Mesodermal cell (in vitro differentiated cells): ENCODE measurements around the gene BEAN1.
"Not testable (repeated sequence)": the region's sequence is repeated elsewhere in the genome, so short reads cannot be mapped to it uniquely, and the experiment has no call there.

Experiments used
- H3K27ac ChIP-seq: 2 replicates; pipeline ENCODE4 v1.7.0; 2013; ENCODE audit warnings: mild to moderate bottlenecking, low read depth, low read length, moderate library complexity; ENCODE audit not compliant: severe bottlenecking
- H3K36me3 ChIP-seq: 2 replicates; pipeline ENCODE4 v1.7.1; 2013; ENCODE audit warnings: mild to moderate bottlenecking, low read length, moderate library complexity; ENCODE audit not compliant: control insufficient read depth, insufficient read depth
- H3K4me1 ChIP-seq: one replicate; pipeline ENCODE4 v1.7.1; 2013; ENCODE audit warnings: mild to moderate bottlenecking, low read length; ENCODE audit not compliant: insufficient read depth, control insufficient read depth, poor library complexity, severe bottlenecking
- H3K4me3 ChIP-seq: 2 replicates; pipeline ENCODE4 v1.7.0; 2013; ENCODE audit warnings: low read length, control low read depth, mild to moderate bottlenecking; ENCODE audit not compliant: insufficient read depth, poor library complexity, severe bottlenecking; ENCODE audit errors: extremely low read depth
- H3K9me3 ChIP-seq: 2 replicates; pipeline ENCODE4 v1.7.1; 2013; ENCODE audit warnings: mild to moderate bottlenecking, low read length, moderate library complexity; ENCODE audit not compliant: control insufficient read depth
- WGBS, 2 experiments: methylation state at CpG; one replicate each; pipeline ENCODE4 v1.1.5; 2013; ENCODE audit warnings: missing lambda C conversion rate in 2 of 2; ENCODE audit not compliant: insufficient coverage in 2 of 2; 5-methylcytosine and 5-hydroxymethylcytosine counted together

Gene BEAN1

DNA sequence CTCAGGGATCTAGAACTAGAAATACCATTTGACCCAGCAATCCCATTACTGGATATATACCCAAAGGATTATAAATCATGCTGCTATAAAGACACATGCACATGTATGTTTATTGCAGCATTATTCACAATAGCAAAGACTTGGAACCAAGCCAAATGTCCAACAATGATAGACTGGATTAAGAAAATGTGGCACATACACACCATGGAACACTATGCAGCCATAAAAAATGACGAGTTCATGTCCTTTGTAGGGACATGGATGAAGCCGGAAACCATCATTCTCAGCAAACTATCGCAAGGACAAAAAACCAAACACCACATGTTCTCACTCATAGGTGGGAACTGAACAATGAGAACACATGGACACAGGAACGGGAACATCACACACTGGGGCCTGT, 74.5 kb downstream of the BEAN1 start:
- H3K4me3 ChIP-seq, H3K9me3 ChIP-seq, H3K36me3 ChIP-seq, H3K27ac ChIP-seq, H3K4me1 ChIP-seq: not testable (repeated sequence)
- WGBS, 2 experiments = 70% methylated on average over 1 of the region's 4 CpGs; no CpG with 5 or more reads in 1 of the 2 experiments

DNA sequence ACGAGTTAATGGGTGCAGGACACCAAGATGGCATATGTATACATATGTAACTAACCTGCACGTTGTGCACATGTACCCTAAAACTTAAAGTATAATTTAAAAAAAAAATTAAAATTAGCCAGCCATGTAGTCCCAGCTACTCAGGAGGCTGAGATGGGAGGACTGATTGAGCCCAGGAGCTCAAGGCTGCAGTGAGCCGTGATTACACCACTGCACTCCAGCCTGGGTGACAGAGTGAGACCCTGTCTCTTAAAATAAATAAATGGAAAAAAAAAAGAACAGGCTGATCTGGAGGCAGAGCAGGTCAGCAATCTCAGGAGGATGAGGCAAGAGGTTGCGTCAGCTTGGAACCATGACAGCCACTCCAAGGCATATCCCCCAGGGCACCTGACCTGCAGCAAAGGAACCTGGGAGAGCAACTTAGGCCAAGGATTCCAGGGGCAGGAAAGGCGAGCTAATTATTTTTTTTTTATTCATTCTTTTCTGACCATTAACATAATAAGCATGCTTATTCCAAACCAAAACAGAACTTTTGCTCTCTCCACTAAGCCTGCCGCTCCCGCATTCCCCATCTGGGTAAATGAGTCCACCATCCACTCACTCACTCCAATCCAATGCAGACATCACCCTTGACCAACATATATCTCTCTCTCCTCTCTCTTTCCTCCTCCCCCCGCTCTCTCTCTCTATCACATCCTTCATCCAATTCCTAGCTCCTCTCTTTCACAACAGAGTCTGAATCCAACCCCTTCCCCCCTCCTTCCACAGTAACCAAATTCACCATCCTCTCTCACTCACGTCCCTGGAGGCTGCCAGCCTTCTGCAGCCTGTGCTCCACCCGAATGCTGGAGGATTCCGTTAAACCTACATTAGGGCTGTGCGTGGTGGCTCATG, 75.2 kb downstream of the BEAN1 start:
- no peak overlapping the region for H3K27ac ChIP-seq
- WGBS, 2 experiments = 86 to 90% methylated on average over 7 to 10 of the region's 12 CpGs
- H3K4me1 ChIP-seq = peaks cover 2% of the 10 kb centered on the region
- no peaks in the 10 kb centered on the region for H3K9me3 ChIP-seq
- no peaks in the 10 kb centered on the region for H3K36me3 ChIP-seq
- H3K4me3 ChIP-seq = no peak overlapping the region

GRCh38 chr16:66503030-66503429, 75.9 kb downstream of the BEAN1 start:
- H3K4me3 ChIP-seq = no peak overlapping the region
- no peaks in the 10 kb centered on the region for H3K9me3 ChIP-seq
- 93 to 95% methylated on average over 2 of the region's 2 CpGs for whole genome bisulfite sequencing, 2 experiments
- H3K27ac ChIP-seq = no peak overlapping the region
- H3K4me1 ChIP-seq = peaks cover 2% of the 10 kb centered on the region
- H3K36me3 ChIP-seq = no peaks in the 10 kb centered on the region

GRCh38 chr16:66503612-66504011, 76.5 kb downstream of the BEAN1 start:
- H3K4me3 ChIP-seq = no peak overlapping the region
- no peak overlapping the region for H3K27ac ChIP-seq
- 67% methylated on average over 1 of the region's 3 CpGs; no CpG with 5 or more reads in 1 of the 2 experiments for WGBS, 2 experiments
- no peaks in the 10 kb centered on the region for H3K9me3 ChIP-seq
- H3K36me3 ChIP-seq = no peaks in the 10 kb centered on the region
- peaks cover 2% of the 10 kb centered on the region for H3K4me1 ChIP-seq

- 83 to 85% methylated on average over 3 to 4 of the region's 4 CpGs for WGBS, 2 experiments
- no peak overlapping the region for H3K4me3 ChIP-seq
- H3K27ac ChIP-seq = no peak overlapping the region
- H3K4me1 ChIP-seq = peaks cover 14% of the 10 kb centered on the region
- no peaks in the 10 kb centered on the region for H3K9me3 ChIP-seq
- no peaks in the 10 kb centered on the region for H3K36me3 ChIP-seq
These were observed 80.7 kb downstream of the BEAN1 start for GRCh38 chr16:66507731-66508239.

- H3K4me3 ChIP-seq = no peak overlapping the region
- no peaks in the 10 kb centered on the region for H3K9me3 ChIP-seq
- WGBS, 2 experiments = 90 to 97% methylated on average over 5 to 6 of the region's 7 CpGs
- no peaks in the 10 kb centered on the region for H3K36me3 ChIP-seq
- H3K4me1 ChIP-seq = peaks cover 20% of the 10 kb centered on the region
- no peak overlapping the region for H3K27ac ChIP-seq
These were observed 81.3 kb downstream of the BEAN1 start for GRCh38 chr16:66508248-66508913.

- Histone ChIP-seq H3K4me1 (peaks cover 21% of the 10 kb centered on the region), H3K4me3 (no peak overlapping the region), H3K27ac (no peak overlapping the region), H3K36me3 (no peaks in the 10 kb centered on the region), H3K9me3 (no peaks in the 10 kb centered on the region)
- WGBS, 2 experiments = 92 to 95% methylated on average over 3 to 4 of the region's 9 CpGs
These were observed 81.9 kb downstream of the BEAN1 start for GRCh38 chr16:66508914-66509496.

- Histone ChIP-seq H3K9me3 (no peaks in the 10 kb centered on the region), H3K4me1 (peaks cover 21% of the 10 kb centered on the region), H3K36me3 (no peaks in the 10 kb centered on the region), H3K27ac (no peak overlapping the region), H3K4me3 (no peak overlapping the region)
- 95 to 100% methylated on average over 1 to 5 of the region's 5 CpGs for WGBS, 2 experiments
These were observed 82.5 kb downstream of the BEAN1 start for GRCh38 chr16:66509576-66509975.

GRCh38 chr16:66510298-66510697, 83.2 kb downstream of the BEAN1 start:
- Histone ChIP-seq H3K4me1 (peaks cover 24% of the 10 kb centered on the region), H3K27ac (no peak overlapping the region), H3K4me3 (no peak overlapping the region), H3K36me3 (no peaks in the 10 kb centered on the region), H3K9me3 (no peaks in the 10 kb centered on the region)
- 86 to 96% methylated on average over 5 of the region's 5 CpGs for WGBS, 2 experiments

DNA sequence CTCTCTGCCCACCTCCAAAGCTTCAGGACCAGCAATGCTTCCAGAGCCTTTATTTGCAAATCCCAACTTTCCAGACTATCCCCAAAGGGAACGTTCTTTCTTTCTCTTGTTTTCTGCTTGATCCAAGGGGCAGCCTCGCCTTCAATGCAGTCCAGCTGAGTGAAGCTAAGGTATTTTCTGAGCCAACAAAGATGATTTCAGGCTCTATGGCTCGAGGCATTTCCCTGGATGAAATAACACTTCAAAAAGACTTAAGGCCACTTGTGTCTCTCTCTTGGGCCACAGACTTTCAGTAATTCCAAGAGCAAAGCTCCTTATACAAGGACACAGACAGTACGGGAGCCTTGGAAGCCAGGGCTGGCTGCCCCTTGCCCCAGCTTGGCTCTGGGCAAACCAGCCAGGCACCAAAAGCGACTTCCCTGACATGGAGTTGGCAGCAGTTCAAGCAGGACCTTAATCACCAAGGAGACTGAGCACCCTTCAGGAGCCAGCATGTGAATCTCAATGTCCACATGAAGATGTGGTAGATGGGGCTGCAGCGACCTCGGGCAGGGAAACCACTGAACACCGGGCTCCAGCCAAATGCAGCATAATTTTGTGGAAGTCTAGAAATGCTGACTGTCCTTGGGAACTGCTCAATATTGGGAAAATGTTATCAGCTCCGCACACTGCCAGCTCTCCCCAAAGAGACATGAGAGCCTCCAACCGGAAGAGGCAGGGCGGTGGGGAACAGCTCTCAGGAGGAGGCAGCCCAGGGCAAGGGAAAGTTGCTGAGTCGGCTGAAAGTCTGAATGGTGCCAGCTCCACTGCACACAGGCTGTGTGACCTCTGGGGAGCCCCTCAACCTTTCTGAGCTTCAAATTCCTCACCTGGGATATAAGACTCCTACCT, 83.9 kb downstream of the BEAN1 start:
- Histone ChIP-seq H3K4me3 (no peak overlapping the region), H3K9me3 (no peaks in the 10 kb centered on the region), H3K27ac (no peak overlapping the region), H3K4me1 (peaks cover 31% of the 10 kb centered on the region), H3K36me3 (no peaks in the 10 kb centered on the region)
- 96 to 98% methylated on average over 12 of the region's 12 CpGs for WGBS, 2 experiments
